IgD-negative memory B cell (primary cell): Measurements from ENCODE around the gene KRTAP5-6. TPM values are rescaled to one million over a fixed set of nuclear protein-coding genes. Genes with fewer than 3 reads are reported as not detected.

Source experiments
- H3K27ac Mint-ChIP-seq, 3 donors: one replicate each; pipeline ENCODE4 v1.8.0; 2020 to 2022; ENCODE audit warnings: mild to moderate bottlenecking in 3 of 3, mixed read lengths in 3 of 3, moderate library complexity in 1 of 3
- H3K27me3 Mint-ChIP-seq: one replicate; pipeline ENCODE4 v1.8.0; 2021; ENCODE audit warnings: mixed read lengths
- H3K36me3 Mint-ChIP-seq: one replicate; pipeline ENCODE4 v1.8.0; 2020; ENCODE audit warnings: mild to moderate bottlenecking, mixed read lengths
- H3K4me1 Mint-ChIP-seq, 3 donors: one replicate each; pipeline ENCODE4 v1.8.0; 2020 to 2022; ENCODE audit warnings: mixed read lengths in 3 of 3, mild to moderate bottlenecking in 1 of 3
- H3K4me3 Mint-ChIP-seq, 4 donors: one replicate each; pipeline ENCODE4 v1.8.0; 2020 to 2022; ENCODE audit warnings: mild to moderate bottlenecking in 4 of 4, mixed read lengths in 4 of 4, moderate library complexity in 3 of 4
- H3K9me3 Mint-ChIP-seq, 3 donors: one replicate each; pipeline ENCODE4 v1.8.0; 2020 to 2021; ENCODE audit warnings: mixed read lengths in 3 of 3, mild to moderate bottlenecking in 1 of 3
- polyA plus RNA-seq: library from polyadenylated mRNA; unstranded; fragments of 300-500 nt; fragmentation: Illumina TruSeq; gene quantifications from one replicate; pipeline ENCODE4 v1.2.3, GENCODE V29; 2021

KRTAP5-6 gene
- polyA plus RNA-seq, 1 donor from 2014 or later = not detected

DNA sequence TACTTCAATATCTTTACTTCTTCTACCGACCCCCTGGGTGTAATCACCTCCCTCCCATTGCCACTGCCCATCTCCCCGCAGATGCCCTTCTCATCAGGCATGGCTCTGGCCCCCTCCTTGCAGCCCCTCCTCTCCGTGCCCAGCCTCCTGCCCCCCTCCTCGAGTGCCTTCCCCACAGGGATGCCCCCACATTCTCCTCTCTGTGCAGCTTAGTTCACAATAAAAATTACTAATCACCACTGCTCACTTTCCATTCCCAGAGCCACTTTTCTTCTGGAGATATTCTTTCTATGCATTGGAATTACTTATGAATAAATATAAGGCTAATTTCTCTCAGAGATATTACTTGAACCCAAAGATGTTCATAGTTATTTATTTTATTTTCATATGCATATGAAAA, 31.3 kb downstream of the KRTAP5-6 start:
- peaks cover 1% of the 10 kb centered on the region for H3K36me3 Mint-ChIP-seq
- peak overlapping the region in 1 of 4 donors; percentile 88 for H3K4me3 Mint-ChIP-seq
- no peaks in the 10 kb centered on the region for H3K9me3 Mint-ChIP-seq
- H3K4me1 Mint-ChIP-seq = peaks cover 15 to 29% (median 23%) of the 10 kb centered on the region in 3 donors
- peaks cover 11% of the 10 kb centered on the region for H3K27me3 Mint-ChIP-seq
- H3K27ac Mint-ChIP-seq = peak overlapping the region in 2 of 3 donors; percentile 15 to 93

GRCh38 chr11:1728931-1729691, 32.1 kb downstream of the KRTAP5-6 start:
- peaks cover 15% of the 10 kb centered on the region for H3K27me3 Mint-ChIP-seq
- H3K27ac Mint-ChIP-seq = peak overlapping the region; percentile 65 to 93 (median 86)

GRCh38 chr11:1729692-1730011, 32.7 kb downstream of the KRTAP5-6 start:
- Mint-ChIP-seq H3K36me3 (peaks cover 1% of the 10 kb centered on the region), H3K27ac (peak overlapping the region in 2 of 3 donors; percentile 86 to 93), H3K27me3 (peaks cover 16% of the 10 kb centered on the region), H3K9me3 (no peaks in the 10 kb centered on the region), H3K4me1 (peaks cover 15 to 34% (median 27%) of the 10 kb centered on the region in 3 donors), H3K4me3 (peak overlapping the region; percentile 72 to 95 (median 86))

More at GRCh38 chr11:1728931-1729691, 32.1 kb downstream of the KRTAP5-6 start:
- Mint-ChIP-seq H3K4me3 (peak overlapping the region; percentile 72 to 95 (median 86)), H3K36me3 (peaks cover 1% of the 10 kb centered on the region), H3K4me1 (peaks cover 15 to 33% (median 26%) of the 10 kb centered on the region in 3 donors), H3K9me3 (no peaks in the 10 kb centered on the region)

- Mint-ChIP-seq H3K36me3 (peaks cover 1% of the 10 kb centered on the region), H3K27me3 (peaks cover 16% of the 10 kb centered on the region), H3K4me1 (peaks cover 15 to 34% (median 27%) of the 10 kb centered on the region in 3 donors), H3K27ac (peak overlapping the region; percentile 36 to 93 (median 86)), H3K9me3 (no peaks in the 10 kb centered on the region), H3K4me3 (peak overlapping the region; percentile 4 to 95 (median 50))
Observed at GRCh38 chr11:1730059-1730629, 33.1 kb downstream of the KRTAP5-6 start.

GRCh38 chr11:1731451-1732059, 34.6 kb downstream of the KRTAP5-6 start:
- H3K9me3 Mint-ChIP-seq = peaks cover 0 to 11% (median 8%) of the 10 kb centered on the region in 3 donors
- peaks cover 1% of the 10 kb centered on the region for H3K36me3 Mint-ChIP-seq
- H3K27me3 Mint-ChIP-seq = peaks cover 13% of the 10 kb centered on the region
- H3K4me1 Mint-ChIP-seq = peaks cover 15 to 34% (median 27%) of the 10 kb centered on the region in 3 donors
- H3K27ac Mint-ChIP-seq = no peak overlapping the region
- no peak overlapping the region for H3K4me3 Mint-ChIP-seq

- Mint-ChIP-seq H3K4me3 (no peak overlapping the region), H3K27ac (no peak overlapping the region), H3K9me3 (peaks cover 2 to 15% (median 9%) of the 10 kb centered on the region in 3 donors), H3K36me3 (peaks cover 1% of the 10 kb centered on the region), H3K27me3 (peaks cover 13% of the 10 kb centered on the region), H3K4me1 (peaks cover 15 to 32% (median 27%) of the 10 kb centered on the region in 3 donors)
Observed at GRCh38 chr11:1732418-1733008, 35.5 kb downstream of the KRTAP5-6 start.

DNA sequence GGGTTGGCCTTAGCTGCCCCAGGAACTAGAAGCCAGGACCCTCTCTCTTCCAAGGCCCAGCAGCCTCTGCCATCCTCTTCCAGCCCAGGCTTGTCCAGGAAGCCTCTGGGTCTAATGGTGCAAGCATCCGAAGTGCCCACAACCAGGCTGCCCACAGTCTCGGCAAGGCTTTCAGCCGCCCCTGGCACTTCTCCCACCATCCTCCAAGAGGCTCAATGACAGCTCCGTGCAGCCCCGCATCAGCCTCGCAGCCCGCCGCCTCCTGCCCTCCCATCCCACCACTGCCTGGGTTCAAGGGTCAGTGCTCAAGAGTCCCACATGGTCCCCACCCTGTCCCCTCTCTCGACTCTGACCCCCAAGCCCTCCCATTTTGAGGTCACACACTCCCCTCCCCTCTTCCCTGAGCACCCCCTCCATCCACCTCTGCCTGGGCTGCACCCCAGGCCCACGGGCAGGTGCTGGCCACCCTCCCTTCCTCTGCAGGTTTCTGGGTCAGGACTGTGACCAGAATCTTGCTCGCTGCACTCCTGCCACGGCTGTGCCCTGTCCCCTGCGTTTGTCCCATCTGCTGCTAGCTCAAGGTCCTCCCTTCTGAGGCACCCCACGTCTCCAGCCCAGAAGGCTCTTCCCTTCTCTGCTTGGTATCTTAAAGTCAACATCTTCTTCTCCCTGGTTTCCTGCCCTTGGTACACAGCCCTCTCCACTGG, 36.2 kb downstream of the KRTAP5-6 start:
- peaks cover 15 to 30% (median 25%) of the 10 kb centered on the region in 3 donors for H3K4me1 Mint-ChIP-seq
- no peak overlapping the region for H3K4me3 Mint-ChIP-seq
- H3K9me3 Mint-ChIP-seq = peaks cover 2 to 15% (median 10%) of the 10 kb centered on the region in 3 donors
- H3K27me3 Mint-ChIP-seq = peaks cover 10% of the 10 kb centered on the region
- H3K27ac Mint-ChIP-seq = no peak overlapping the region
- peaks cover 1% of the 10 kb centered on the region for H3K36me3 Mint-ChIP-seq

DNA sequence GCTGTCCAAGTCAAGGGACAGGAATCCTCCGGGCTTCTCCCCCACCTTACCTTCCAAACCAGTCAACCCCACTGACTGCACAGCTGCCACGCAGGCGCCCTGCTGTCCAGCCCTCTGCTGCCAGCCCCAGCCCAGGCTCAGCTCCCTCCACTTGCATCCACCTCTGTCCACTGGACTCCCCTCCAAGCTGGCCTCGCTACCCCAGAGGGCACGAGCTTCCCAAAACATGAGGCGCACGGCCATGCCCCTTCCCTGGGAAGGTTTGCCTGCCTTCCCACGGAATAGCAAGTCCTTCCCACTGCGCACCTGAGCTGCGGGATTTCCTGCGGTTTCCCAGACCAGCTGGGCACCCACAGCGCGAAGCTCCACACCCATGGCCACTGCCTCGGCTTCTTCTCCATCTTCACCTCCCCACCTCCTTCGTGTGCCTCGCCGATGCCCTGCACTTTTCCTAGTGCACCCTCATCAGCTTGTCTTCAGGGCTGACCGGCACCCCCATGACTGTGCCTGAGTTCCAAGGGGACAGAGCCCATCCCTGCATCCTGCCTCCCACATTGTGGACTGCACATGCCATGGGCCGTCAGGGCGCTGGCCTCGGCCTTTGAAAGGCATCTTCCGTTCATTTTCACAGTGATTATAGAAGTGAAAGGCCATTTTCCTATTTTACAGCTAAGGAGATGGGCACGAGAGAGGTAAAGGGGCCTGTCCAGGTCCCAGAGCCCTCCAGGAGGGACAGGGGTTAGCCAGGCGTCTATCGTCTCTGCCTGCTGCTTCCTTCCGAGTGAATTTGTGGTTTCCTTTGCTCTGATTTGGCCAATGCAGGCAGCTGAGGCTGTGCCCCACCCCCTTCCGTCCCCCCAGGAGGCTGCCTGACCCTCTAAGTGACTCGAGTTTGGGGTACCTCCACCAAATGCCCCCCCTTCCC, 37.0 kb downstream of the KRTAP5-6 start:
- H3K4me3 Mint-ChIP-seq = no peak overlapping the region
- peaks cover 7% of the 10 kb centered on the region for H3K27me3 Mint-ChIP-seq
- H3K36me3 Mint-ChIP-seq = no peaks in the 10 kb centered on the region
- peak overlapping the region in 1 of 3 donors; percentile 54 for H3K27ac Mint-ChIP-seq
- H3K4me1 Mint-ChIP-seq = peaks cover 8 to 23% (median 21%) of the 10 kb centered on the region in 3 donors
- peaks cover 4 to 15% (median 10%) of the 10 kb centered on the region in 3 donors for H3K9me3 Mint-ChIP-seq

DNA sequence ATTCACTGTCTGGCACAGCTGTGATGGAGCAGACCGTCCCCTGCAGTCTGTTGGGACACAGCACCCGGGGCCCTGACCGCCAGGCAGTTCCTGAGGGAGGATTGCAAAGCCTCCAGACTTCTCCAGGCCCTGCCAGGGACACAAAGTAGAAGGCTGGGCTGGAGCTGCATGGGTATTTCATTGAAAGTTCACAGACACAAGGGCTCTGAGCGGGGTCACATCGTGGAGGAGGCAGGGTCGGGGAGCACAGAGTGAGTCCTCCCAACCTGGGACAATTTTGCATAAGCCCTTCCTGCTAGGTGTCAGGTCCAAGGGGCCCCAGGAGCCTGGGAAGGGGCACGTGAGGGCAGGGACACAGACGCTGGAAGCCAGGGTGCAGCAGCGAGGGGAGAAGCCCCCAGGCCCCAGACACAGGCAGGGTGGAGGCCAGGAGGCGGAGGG, 37.7 kb downstream of the KRTAP5-6 start:
- H3K36me3 Mint-ChIP-seq = no peaks in the 10 kb centered on the region
- H3K4me3 Mint-ChIP-seq = no peak overlapping the region
- peaks cover 5 to 18% (median 15%) of the 10 kb centered on the region in 3 donors for H3K4me1 Mint-ChIP-seq
- H3K27ac Mint-ChIP-seq = no peak overlapping the region
- peaks cover 5% of the 10 kb centered on the region for H3K27me3 Mint-ChIP-seq
- H3K9me3 Mint-ChIP-seq = peaks cover 4 to 15% (median 10%) of the 10 kb centered on the region in 3 donors

GRCh38 chr11:1735271-1735670, 38.3 kb downstream of the KRTAP5-6 start:
- Mint-ChIP-seq H3K4me3 (peak overlapping the region in 1 of 4 donors; percentile 63), H3K27ac (no peak overlapping the region), H3K36me3 (no peaks in the 10 kb centered on the region), H3K4me1 (peaks cover under 1 to 14% (median 12%) of the 10 kb centered on the region in 3 donors), H3K9me3 (peaks cover 4 to 15% (median 10%) of the 10 kb centered on the region in 3 donors), H3K27me3 (peaks cover 5% of the 10 kb centered on the region)

GRCh38 chr11:1736447-1736992, 39.5 kb downstream of the KRTAP5-6 start:
- no peaks in the 10 kb centered on the region for H3K36me3 Mint-ChIP-seq
- H3K27me3 Mint-ChIP-seq = peaks cover 5% of the 10 kb centered on the region
- H3K4me3 Mint-ChIP-seq = no peak overlapping the region
- H3K27ac Mint-ChIP-seq = no peak overlapping the region
- H3K4me1 Mint-ChIP-seq = peaks cover 0 to 10% (median 8%) of the 10 kb centered on the region in 3 donors
- H3K9me3 Mint-ChIP-seq = peaks cover 4 to 15% (median 10%) of the 10 kb centered on the region in 3 donors

GRCh38 chr11:1737080-1737757, 40.2 kb downstream of the KRTAP5-6 start:
- Mint-ChIP-seq H3K27ac (no peak overlapping the region), H3K9me3 (peaks cover 4 to 15% (median 10%) of the 10 kb centered on the region in 3 donors), H3K4me1 (peaks cover 0 to 7% (median 5%) of the 10 kb centered on the region in 3 donors), H3K36me3 (no peaks in the 10 kb centered on the region), H3K27me3 (peaks cover 5% of the 10 kb centered on the region), H3K4me3 (no peak overlapping the region)

GRCh38 chr11:1738380-1738779, 41.4 kb downstream of the KRTAP5-6 start:
- peaks cover 5% of the 10 kb centered on the region for H3K27me3 Mint-ChIP-seq
- H3K4me3 Mint-ChIP-seq = no peak overlapping the region
- peaks cover 0 to 6% (median 5%) of the 10 kb centered on the region in 3 donors for H3K4me1 Mint-ChIP-seq
- H3K36me3 Mint-ChIP-seq = no peaks in the 10 kb centered on the region
- no peak overlapping the region for H3K27ac Mint-ChIP-seq
- H3K9me3 Mint-ChIP-seq = peaks cover 4 to 15% (median 10%) of the 10 kb centered on the region in 3 donors
